ENCODE results near the gene B4GALT6. TPM values are rescaled to one million over a fixed set of nuclear protein-coding genes. Genes with fewer than 3 reads are reported as not detected.

Gene B4GALT6
- total RNA-seq, 1 donor from 2014 or later, result 0.32 TPM

DNA sequence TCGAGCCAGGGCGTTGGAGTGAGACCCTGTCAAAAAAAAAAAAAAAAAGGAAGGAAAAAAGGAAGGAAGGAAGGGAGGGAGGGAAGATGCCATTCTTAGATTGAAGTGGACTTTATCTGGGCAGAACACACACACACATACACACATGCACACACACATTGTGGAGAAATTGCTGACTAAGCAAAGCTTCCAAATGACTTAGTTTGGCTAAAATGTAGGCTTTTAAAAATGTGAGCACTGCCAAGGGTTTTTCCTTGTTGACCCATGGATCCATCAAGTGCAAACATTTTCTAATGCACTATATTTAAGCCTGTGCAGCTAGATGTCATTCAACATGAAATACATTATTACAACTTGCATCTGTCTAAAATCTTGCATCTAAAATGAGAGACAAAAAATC lies 93.3 kb downstream of the B4GALT6 start:
- TF ChIP-seq, protein P1, sequence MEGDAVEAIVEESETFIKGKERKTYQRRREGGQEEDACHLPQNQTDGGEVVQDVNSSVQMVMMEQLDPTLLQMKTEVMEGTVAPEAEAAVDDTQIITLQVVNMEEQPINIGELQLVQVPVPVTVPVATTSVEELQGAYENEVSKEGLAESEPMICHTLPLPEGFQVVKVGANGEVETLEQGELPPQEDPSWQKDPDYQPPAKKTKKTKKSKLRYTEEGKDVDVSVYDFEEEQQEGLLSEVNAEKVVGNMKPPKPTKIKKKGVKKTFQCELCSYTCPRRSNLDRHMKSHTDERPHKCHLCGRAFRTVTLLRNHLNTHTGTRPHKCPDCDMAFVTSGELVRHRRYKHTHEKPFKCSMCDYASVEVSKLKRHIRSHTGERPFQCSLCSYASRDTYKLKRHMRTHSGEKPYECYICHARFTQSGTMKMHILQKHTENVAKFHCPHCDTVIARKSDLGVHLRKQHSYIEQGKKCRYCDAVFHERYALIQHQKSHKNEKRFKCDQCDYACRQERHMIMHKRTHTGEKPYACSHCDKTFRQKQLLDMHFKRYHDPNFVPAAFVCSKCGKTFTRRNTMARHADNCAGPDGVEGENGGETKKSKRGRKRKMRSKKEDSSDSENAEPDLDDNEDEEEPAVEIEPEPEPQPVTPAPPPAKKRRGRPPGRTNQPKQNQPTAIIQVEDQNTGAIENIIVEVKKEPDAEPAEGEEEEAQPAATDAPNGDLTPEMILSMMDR (IDR thresholded peaks at IDR 0.05), result no peak

DNA sequence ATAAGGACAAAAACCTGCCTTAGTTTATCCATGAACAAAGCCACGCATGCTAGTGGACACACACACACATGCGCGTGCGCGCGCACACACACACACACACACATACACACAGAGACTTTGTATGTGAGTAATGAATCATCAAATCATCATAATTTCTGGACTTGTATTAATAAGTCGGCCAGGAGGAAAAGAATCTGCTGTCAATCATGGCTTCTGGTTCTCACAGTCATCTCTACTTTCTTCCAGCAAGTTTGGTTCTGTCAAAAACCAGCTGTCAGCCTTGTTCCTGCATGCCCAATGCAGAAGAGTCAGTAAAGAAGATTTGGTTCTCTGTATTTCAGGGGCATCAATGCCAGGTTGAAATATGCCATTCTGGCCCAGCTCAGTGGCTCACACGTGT lies 93.8 kb downstream of the B4GALT6 start:
- TF ChIP-seq, protein P1 (IDR thresholded peaks at IDR 0.05), result no peak
- no peaks in the 10 kb centered on the region for H3K27me3 ChIP-seq
- no peak for DNase-seq (ENCODE audit: low spot score in 2 of 2)
- no peaks in the 10 kb centered on the region for H3K36me3 ChIP-seq
- no peak overlapping the region for H3K4me3 ChIP-seq
- no peak overlapping the region for H3K27ac ChIP-seq
- H3K9me3 ChIP-seq, result no peaks in the 10 kb centered on the region
- H3K4me1 ChIP-seq, result no peaks in the 10 kb centered on the region
- intact Hi-C loops (cut with DNase I), result no loop called here

More for the DNA sequence above, 93.3 kb downstream of the B4GALT6 start:
- no peak for DNase-seq (ENCODE audit: low spot score in 2 of 2)
- no peak overlapping the region for H3K4me3 ChIP-seq
- H3K9me3 ChIP-seq, result no peaks in the 10 kb centered on the region
- H3K27ac ChIP-seq, result no peak overlapping the region
- no peaks in the 10 kb centered on the region for H3K4me1 ChIP-seq
- no peaks in the 10 kb centered on the region for H3K27me3 ChIP-seq
- H3K36me3 ChIP-seq, result no peaks in the 10 kb centered on the region
- intact Hi-C loops (cut with DNase I), result no loop called here

DNA sequence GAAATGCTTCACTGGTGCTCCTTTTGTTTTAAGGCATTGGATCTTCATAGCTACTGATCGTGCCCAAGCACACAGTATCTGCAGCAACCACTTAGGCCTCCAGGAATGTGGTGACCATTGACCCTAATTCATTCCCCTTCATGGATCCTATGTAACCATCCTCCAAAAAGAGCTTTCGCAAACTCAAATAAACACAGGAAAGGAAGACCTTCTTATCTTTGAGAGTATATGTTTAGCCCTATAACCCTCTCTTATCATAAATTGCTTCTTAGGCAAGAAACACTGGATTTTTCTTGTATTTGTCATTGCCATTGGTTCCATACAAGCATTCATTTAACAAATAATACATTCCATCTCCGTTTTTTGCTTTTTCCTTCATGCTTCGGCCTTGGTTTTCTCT lies 96.9 kb downstream of the B4GALT6 start:
- Histone ChIP-seq H3K9me3 (no peaks in the 10 kb centered on the region), H3K27me3 (no peaks in the 10 kb centered on the region), H3K4me3 (no peak overlapping the region), H3K27ac (no peak overlapping the region), H3K4me1 (no peaks in the 10 kb centered on the region), H3K36me3 (no peaks in the 10 kb centered on the region)
- intact Hi-C loops (cut with DNase I), result no loop called here
- DNase-seq (ENCODE audit: low spot score in 2 of 2), result no peak
- TF ChIP-seq, protein P1 (IDR thresholded peaks at IDR 0.05), result no peak

DNA sequence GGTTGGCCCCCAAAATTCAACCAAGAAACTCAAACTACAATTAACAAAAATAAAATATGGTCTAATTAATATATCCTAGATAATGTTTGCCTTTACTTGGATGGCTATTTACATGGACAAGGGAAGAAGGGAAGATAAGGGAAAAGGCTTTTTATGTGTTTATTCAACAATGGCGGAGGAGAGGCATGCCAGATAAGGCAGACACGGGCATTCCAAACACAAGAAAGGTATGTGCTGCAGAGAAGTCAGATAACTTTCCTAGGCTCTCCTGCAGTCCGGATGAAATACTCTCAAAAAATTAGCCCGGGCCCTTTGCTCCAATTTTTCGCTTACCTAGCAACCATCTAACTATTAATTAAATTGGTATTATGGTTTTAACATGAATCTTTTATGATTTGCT lies 97.8 kb downstream of the B4GALT6 start:
- H3K36me3 ChIP-seq, result no peaks in the 10 kb centered on the region
- no peak overlapping the region for H3K4me3 ChIP-seq
- no peaks in the 10 kb centered on the region for H3K9me3 ChIP-seq
- no peaks in the 10 kb centered on the region for H3K4me1 ChIP-seq
- no peaks in the 10 kb centered on the region for H3K27me3 ChIP-seq
- no peak for DNase-seq (ENCODE audit: low spot score in 2 of 2)
- intact Hi-C loops (cut with DNase I), result no loop called here
- no peak overlapping the region for H3K27ac ChIP-seq
- TF ChIP-seq, protein P1 (IDR thresholded peaks at IDR 0.05), result no peak

DNA sequence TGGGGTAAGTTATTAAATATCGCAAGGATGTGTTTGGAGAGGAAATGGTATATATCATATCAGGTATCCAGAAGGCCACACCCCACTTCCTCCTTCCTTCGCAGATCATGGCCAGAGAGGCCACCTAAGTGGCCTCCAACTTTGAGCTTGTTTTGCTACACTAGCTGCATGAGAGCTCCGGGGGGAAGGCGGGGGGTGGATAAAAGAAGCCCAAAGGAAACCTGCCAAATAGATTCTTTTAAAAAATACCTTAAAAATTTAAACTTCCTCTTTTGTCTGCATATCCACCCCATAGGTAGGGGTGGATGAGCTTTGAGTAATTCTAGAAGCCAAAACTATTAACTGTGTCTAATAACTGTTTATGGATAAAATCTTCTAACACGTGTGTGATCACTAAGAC lies 98.4 kb downstream of the B4GALT6 start:
- Histone ChIP-seq H3K27ac (no peak overlapping the region), H3K36me3 (no peaks in the 10 kb centered on the region), H3K4me1 (no peaks in the 10 kb centered on the region), H3K27me3 (no peaks in the 10 kb centered on the region), H3K4me3 (no peak overlapping the region), H3K9me3 (no peaks in the 10 kb centered on the region)
- intact Hi-C loops (cut with DNase I), result no loop called here
- DNase-seq (ENCODE audit: low spot score in 2 of 2), result no peak
- TF ChIP-seq, protein P1 (IDR thresholded peaks at IDR 0.05), result no peak

DNA sequence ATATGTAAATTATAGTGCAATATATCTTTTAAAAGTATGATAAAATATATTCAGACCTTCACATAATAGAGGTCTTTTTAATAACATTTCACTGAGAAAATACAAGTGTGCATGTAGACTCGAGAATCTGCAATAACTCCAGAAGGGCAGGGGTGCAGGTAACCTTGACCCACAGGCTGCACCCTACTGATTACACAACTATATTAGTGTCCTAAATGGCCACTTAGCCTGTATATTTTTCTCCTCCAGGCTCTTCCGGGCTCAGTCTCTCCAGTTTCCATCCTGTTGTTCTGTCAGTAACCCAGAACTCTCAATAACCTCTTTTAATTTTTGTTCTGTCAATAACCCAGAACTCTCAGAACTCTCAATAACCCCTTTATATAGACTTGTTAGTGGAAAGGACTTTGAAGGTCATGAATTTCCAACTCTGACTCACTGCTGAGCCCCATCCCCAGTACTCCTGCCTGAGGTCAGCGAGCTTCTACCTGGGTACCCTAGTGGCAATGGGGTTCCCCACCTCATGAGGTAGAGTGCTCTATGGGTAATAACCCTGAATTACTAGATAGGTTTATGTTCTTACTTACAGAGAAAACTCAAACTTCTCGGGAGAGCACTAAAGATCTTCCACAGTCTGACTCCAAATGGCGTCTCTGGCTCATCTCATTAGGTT lies 101.1 kb downstream of the B4GALT6 start:
- intact Hi-C loops (cut with DNase I), result no loop called here

More for the DNA sequence above, 101.1 kb downstream of the B4GALT6 start:
- H3K36me3 ChIP-seq, result no peaks in the 10 kb centered on the region
- H3K9me3 ChIP-seq, result no peaks in the 10 kb centered on the region
- TF ChIP-seq, protein P1 (IDR thresholded peaks at IDR 0.05), result no peak
- no peak overlapping the region for H3K4me3 ChIP-seq
- no peaks in the 10 kb centered on the region for H3K27me3 ChIP-seq
- H3K27ac ChIP-seq, result no peak overlapping the region
- no peak for DNase-seq (ENCODE audit: low spot score in 2 of 2)
- H3K4me1 ChIP-seq, result no peaks in the 10 kb centered on the region

Data from ascending aorta (tissue), 2 donors.